K562 (cell line): ENCODE results near the gene RAB13. TPM values are rescaled to one million over a fixed set of nuclear protein-coding genes. Genes with fewer than 3 reads are reported as not detected.

ENCODE experiments used
- ARHGAP35 ChIP-seq: fragments of 450-650 bp; IDR thresholded peaks from 2 replicates; pipeline ENCODE4 v1.6.1; 2018; ENCODE audit not compliant: partially characterized antibody
- CEBPG ChIP-seq, 3 experiments: fragments of 200-800 bp in 1 of 3; sonication (Bioruptor generic) in 1 of 3; sonication (generic) in 1 of 3; formaldehyde crosslinking in 1 of 3; IDR thresholded peaks in 2 of 3; conservative IDR thresholded peaks in 1 of 3; 2 replicates each; pipeline versions ENCODE4 v1.6.1 to v1.8.0; 2016 to 2022; ENCODE audit warnings: missing compliant biosample characterization in 2 of 3, missing genetic modification characterization in 2 of 3, mild to moderate bottlenecking in 1 of 3, missing genetic modification reagents in 1 of 3
- ESRRA ChIP-seq: fragments of 450-650 bp; IDR thresholded peaks from 2 replicates; pipeline ENCODE4 v1.6.1; 2014; ENCODE audit warnings: low read depth, mild to moderate bottlenecking, moderate library complexity, borderline replicate concordance
- ILF3 ChIP-seq: fragments of 450-650 bp; IDR thresholded peaks from 2 replicates; pipeline ENCODE4 v1.6.1; 2018; ENCODE audit warnings: antibody characterized with exemption, mild to moderate bottlenecking, moderate library complexity, borderline replicate concordance
- JUN ChIP-seq, 2 experiments: sonication (generic) in 1 of 2; formaldehyde crosslinking in 1 of 2; IDR thresholded peaks; 2 replicates each; pipeline versions ENCODE4 v1.6.1 to v1.8.0; 2012 to 2022; ENCODE audit warnings: borderline replicate concordance in 2 of 2, mild to moderate bottlenecking in 2 of 2, improper control_type of control experiment in 1 of 2, low read depth in 1 of 2, low read length in 1 of 2, missing genetic modification reagents in 1 of 2
- KDM5B ChIP-seq: fragments of 200-600 bp; sonication (generic); IDR thresholded peaks from 2 replicates; pipeline ENCODE4 v1.6.1; 2012; ENCODE audit warnings: low read depth, mild to moderate bottlenecking, moderate library complexity, low read length, control low read depth, inconsistent platforms; ENCODE audit not compliant: insufficient replicate concordance
- MAFF ChIP-seq: IDR thresholded peaks from 2 replicates; pipeline ENCODE4 v1.6.1; 2012; ENCODE audit warnings: low read length, improper control_type of control experiment
- MCM7 ChIP-seq, 2 experiments: fragments of 450-650 bp; IDR thresholded peaks; 2 replicates each; pipeline ENCODE4 v1.6.1; 2016 to 2018
- NFRKB ChIP-seq: fragments of 450-650 bp; IDR thresholded peaks from 2 replicates; pipeline ENCODE4 v1.6.1; 2016; ENCODE audit warnings: low read depth
- PHB ChIP-seq: fragments of 250-450 bp; sonication (Bioruptor Pico); IDR thresholded peaks from 2 replicates; pipeline ENCODE4 v1.5.0; 2021
- PKNOX1 ChIP-seq: fragments of 450-650 bp; IDR thresholded peaks from 2 replicates; pipeline ENCODE4 v1.6.1; 2016
- PTTG1 ChIP-seq: fragments of 450-650 bp; IDR thresholded peaks from 2 replicates; pipeline ENCODE4 v1.6.1; 2016; ENCODE audit warnings: low read depth, mild to moderate bottlenecking, missing genetic modification characterization, missing compliant biosample characterization
- RUNX1 ChIP-seq: sonication (generic); IDR thresholded peaks from 2 replicates; pipeline ENCODE4 v1.6.1; 2016; ENCODE audit warnings: antibody characterized with exemption, low read depth
- SMARCB1 ChIP-seq: IDR thresholded peaks from 2 replicates; pipeline ENCODE4 v1.6.1; 2011; ENCODE audit warnings: improper control_type of control experiment, low read depth; ENCODE audit not compliant: insufficient read length
- SP1 ChIP-seq: sonication (generic); formaldehyde crosslinking; IDR thresholded peaks from 2 replicates; pipeline ENCODE4 v1.8.1; 2022; ENCODE audit warnings: mild to moderate bottlenecking, missing genetic modification reagents
- SRSF7 ChIP-seq: fragments of 200-400 bp; formaldehyde crosslinking; optimal IDR thresholded peaks from 2 replicates; pipeline ENCODE3; 2017; ENCODE audit warnings: mild to moderate bottlenecking, low read depth, low read length
- STAT5B ChIP-seq: fragments of 250-450 bp; sonication (Bioruptor Pico); IDR thresholded peaks from 2 replicates; pipeline ENCODE4 v1.8.0; 2021; ENCODE audit warnings: mild to moderate bottlenecking, inconsistent platforms
- WHSC1 ChIP-seq: IDR thresholded peaks from one replicate; pipeline ENCODE4 v1.6.1; 2012; ENCODE audit warnings: low read length, control low read depth, inconsistent platforms
- ZFP36 ChIP-seq: fragments of 150-350 bp; IDR thresholded peaks from 2 replicates; pipeline ENCODE4 v1.6.1; 2018; ENCODE audit warnings: low read length, low read depth; ENCODE audit not compliant: partially characterized antibody
- ZKSCAN3 ChIP-seq: fragments of 250-450 bp; sonication (Bioruptor Pico); IDR thresholded peaks from 2 replicates; pipeline ENCODE4 v1.4.0; 2020
- ZKSCAN8 ChIP-seq: fragments of 200-800 bp; sonication (Bioruptor generic); IDR thresholded peaks from 2 replicates; pipeline ENCODE4 v1.6.1; 2016; ENCODE audit warnings: missing genetic modification characterization, missing compliant biosample characterization
- ZNF41 ChIP-seq: fragments of 250-450 bp; sonication (Bioruptor Pico); conservative IDR thresholded peaks from 2 replicates; pipeline ENCODE4 v1.4.0; 2020; ENCODE audit warnings: mild to moderate bottlenecking
- ZNF699 ChIP-seq: fragments of 250-450 bp; sonication (Bioruptor Pico); IDR thresholded peaks from 2 replicates; pipeline ENCODE4 v1.8.0; 2021; ENCODE audit warnings: mild to moderate bottlenecking, moderate library complexity; ENCODE audit not compliant: insufficient replicate concordance
- polyA plus RNA-seq, 8 experiments: library from polyadenylated mRNA; depleted of rRNA in 4 of 8; stranded (reverse) in 5 of 8; unstranded in 3 of 8; fragments of >200 nt; fragmentation: Nextera tagmentation in 2 of 8; fragmentation: Illumina TruSeq in 1 of 8; extraction: Ambion mirVana in 2 of 8; extraction: Trizol in 1 of 8; gene quantifications; 2 replicates each; pipeline versions ENCODE4 v1.2.1 to v1.2.3, GENCODE V29; 2011 to 2014; ENCODE audit warnings: inconsistent platforms in 1 of 8, missing spikeins in 1 of 8
- total RNA-seq, 7 experiments: library from RNA; depleted of rRNA in 6 of 7; stranded (reverse); fragments of >200 nt in 6 of 7; fragmentation: Illumina TruSeq in 2 of 7; extraction: Trizol in 2 of 7; gene quantifications; 2 replicates each; pipeline versions ENCODE4 v1.2.1 to v1.2.3, GENCODE V29; 2011 to 2021; ENCODE audit warnings: low replicate concordance in 1 of 7
- TF ChIP-seq, protein P1 (sequence below): sonication (generic); formaldehyde crosslinking; IDR thresholded peaks from 2 replicates; pipeline ENCODE4 v1.8.0; 2022; ENCODE audit warnings: mild to moderate bottlenecking, missing genetic modification reagents, borderline replicate concordance
- TF ChIP-seq, protein P2 (sequence below), 3 experiments: fragments of 200-800 bp in 1 of 3; sonication (Bioruptor generic) in 1 of 3; sonication (generic) in 1 of 3; formaldehyde crosslinking in 1 of 3; IDR thresholded peaks; 2 replicates each; pipeline versions ENCODE4 v1.6.1 to v1.8.0; 2016 to 2022; ENCODE audit warnings: mild to moderate bottlenecking in 2 of 3, missing compliant biosample characterization in 2 of 3, missing genetic modification characterization in 2 of 3, missing genetic modification reagents in 1 of 3

RAB13 gene
- total and polyA plus RNA-seq, 9 of the 15 experiments (the other 6 are each of a cell fraction or from before 2014, with no cell fraction given) = 22.3 to 100 (median 39.8) TPM

DNA sequence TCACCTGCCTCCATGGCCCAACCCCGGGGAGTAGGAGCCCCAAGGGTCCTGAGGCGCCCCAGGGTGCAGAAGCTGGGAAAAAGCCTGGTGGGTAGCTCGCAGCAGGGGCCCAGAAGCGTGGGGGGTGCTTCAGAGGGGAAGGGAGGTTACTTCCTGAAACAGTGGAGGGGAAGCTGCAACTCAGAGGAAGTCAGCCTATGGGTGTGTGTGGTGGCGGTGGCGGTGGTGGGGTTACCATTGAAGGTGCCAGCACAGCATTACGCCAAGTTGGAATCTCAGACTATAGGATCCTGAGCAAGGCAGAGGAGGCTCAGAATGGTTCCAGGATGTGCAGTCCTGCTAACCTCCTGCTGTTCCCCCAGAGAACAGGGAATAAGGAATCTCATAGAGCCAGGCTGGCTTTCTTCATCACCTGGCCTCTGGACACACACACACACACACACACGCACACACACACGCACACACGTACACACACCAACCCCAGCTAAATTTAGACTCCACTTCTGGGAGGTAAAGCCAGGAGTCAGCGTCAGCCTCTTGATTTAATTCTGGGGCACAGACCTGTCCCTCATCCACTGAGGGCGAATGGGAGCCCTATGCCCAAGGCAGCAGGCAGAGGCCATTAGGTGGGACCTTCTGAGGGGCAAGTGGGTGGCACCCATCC lies 40.9 kb downstream of the RAB13 start (continued):
- TF ChIP-seq PKNOX1 (no peak), SP1 (CRISPR knock-in tag) (no peak), CEBPG (CRISPR knock-in tag; IDR thresholded peaks at IDR 0.05) (no peak), CEBPG (tag; conservative IDR thresholded peaks at IDR 0.05 in 1 of 2, IDR thresholded peaks at IDR 0.05 in 1 of 2) (no peak), ZKSCAN8 (CRISPR knock-in tag) (no peak), ILF3 (no peak), STAT5B (CRISPR knock-in tag) (no peak), JUN (IDR thresholded peaks at IDR 0.05; ENCODE audit: borderline replicate concordance, low read depth, low read length) (no peak), JUN (CRISPR knock-in tag; IDR thresholded peaks at IDR 0.05; ENCODE audit: borderline replicate concordance) (peak; percentile 62; the same call in 1 of the 2 replicates), PTTG1 (tag) (no peak), SRSF7 (no peak), NFRKB (no peak; the same call in 1 of the 2 replicates), ZNF699 (CRISPR knock-in tag) (no peak), SMARCB1 (no peak), ZNF41 (no peak), ESRRA (no peak), ZFP36 (no peak), RUNX1 (0 out of 2 replicates have a peak, but pooled peaks have one; percentile 34), WHSC1 (no peak), MAFF (no peak), KDM5B (peak; percentile 1), ZKSCAN3 (no peak), MCM7 (IDR thresholded peaks at IDR 0.05) (no peak), PHB (no peak), ARHGAP35 (no peak)
- TF ChIP-seq, protein P1, sequence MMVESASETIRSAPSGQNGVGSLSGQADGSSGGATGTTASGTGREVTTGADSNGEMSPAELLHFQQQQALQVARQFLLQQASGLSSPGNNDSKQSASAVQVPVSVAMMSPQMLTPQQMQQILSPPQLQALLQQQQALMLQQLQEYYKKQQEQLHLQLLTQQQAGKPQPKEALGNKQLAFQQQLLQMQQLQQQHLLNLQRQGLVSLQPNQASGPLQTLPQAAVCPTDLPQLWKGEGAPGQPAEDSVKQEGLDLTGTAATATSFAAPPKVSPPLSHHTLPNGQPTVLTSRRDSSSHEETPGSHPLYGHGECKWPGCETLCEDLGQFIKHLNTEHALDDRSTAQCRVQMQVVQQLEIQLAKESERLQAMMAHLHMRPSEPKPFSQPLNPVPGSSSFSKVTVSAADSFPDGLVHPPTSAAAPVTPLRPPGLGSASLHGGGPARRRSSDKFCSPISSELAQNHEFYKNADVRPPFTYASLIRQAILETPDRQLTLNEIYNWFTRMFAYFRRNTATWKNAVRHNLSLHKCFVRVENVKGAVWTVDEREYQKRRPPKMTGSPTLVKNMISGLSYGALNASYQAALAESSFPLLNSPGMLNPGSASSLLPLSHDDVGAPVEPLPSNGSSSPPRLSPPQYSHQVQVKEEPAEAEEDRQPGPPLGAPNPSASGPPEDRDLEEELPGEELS (CRISPR knock-in tag) = no peak; the same call in 1 of the 2 replicates
- TF ChIP-seq, protein P2, sequence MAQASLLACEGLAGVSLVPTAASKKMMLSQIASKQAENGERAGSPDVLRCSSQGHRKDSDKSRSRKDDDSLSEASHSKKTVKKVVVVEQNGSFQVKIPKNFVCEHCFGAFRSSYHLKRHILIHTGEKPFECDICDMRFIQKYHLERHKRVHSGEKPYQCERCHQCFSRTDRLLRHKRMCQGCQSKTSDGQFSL (CRISPR knock-in tag; IDR thresholded peaks at IDR 0.05) = peak; percentile 93
- TF ChIP-seq, protein P2 (tag; IDR thresholded peaks at IDR 0.05) = peak in 1 of 2 experiments; percentile 87; a peak in 2 of 4 replicates
